Cardiac muscle cell (in vitro differentiated cells and primary cell): Measurements from ENCODE around the gene EIF3K. TPM values are rescaled to one million over a fixed set of nuclear protein-coding genes. Genes with fewer than 3 reads are reported as not detected.

Source experiments
- DNase-seq, 2 donors: peaks; one replicate each; pipeline versions ENCODE4 v3.0.0 to v3.0.0-alpha.2; 2010 to 2017; ENCODE audit warnings: low read depth in 1 of 2, low spot score in 1 of 2
- H3K27ac ChIP-seq: fragments of 200-600 bp; sonication (generic); 2 replicates; pipeline ENCODE4 v1.5.1; 2016
- H3K27me3 ChIP-seq: fragments of 200-600 bp; sonication (generic); 2 replicates; pipeline ENCODE4 v1.6.0; 2016; ENCODE audit warnings: control low read depth
- H3K36me3 ChIP-seq: fragments of 200-600 bp; sonication (generic); 2 replicates; pipeline ENCODE4 v1.5.1; 2016; ENCODE audit warnings: control low read depth
- H3K4me1 ChIP-seq: fragments of 200-600 bp; sonication (generic); 2 replicates; pipeline ENCODE4 v1.8.1; 2017; ENCODE audit warnings: low read depth, mild to moderate bottlenecking, mixed run types
- H3K4me3 ChIP-seq: fragments of 200-600 bp; sonication (generic); 2 replicates; pipeline ENCODE4 v1.5.1; 2016; ENCODE audit warnings: mild to moderate bottlenecking
- H3K9me3 ChIP-seq: fragments of 200-600 bp; sonication (generic); 2 replicates; pipeline ENCODE4 v1.5.1; 2017; ENCODE audit warnings: low read depth, mild to moderate bottlenecking, control low read depth
- polyA plus RNA-seq: library from polyadenylated mRNA; unstranded; fragments of >200 nt; fragmentation: Nextera tagmentation; extraction: Ambion mirVana; gene quantifications from 2 replicates; pipeline ENCODE4 v1.2.1, GENCODE V29; 2016
- total RNA-seq: library from RNA; depleted of rRNA; stranded (reverse); fragments of >200 nt; gene quantifications from 2 replicates; pipeline ENCODE4 v1.2.3, GENCODE V29; 2016
- TF ChIP-seq, protein P1 (sequence below): IDR thresholded peaks from 2 replicates; pipeline ENCODE4 v1.5.1; 2012; ENCODE audit warnings: low read depth, mild to moderate bottlenecking, low read length

The EIF3K gene
- total and polyA plus RNA-seq, 2 experiments from 2014 or later: 455 to 504 TPM

DNA sequence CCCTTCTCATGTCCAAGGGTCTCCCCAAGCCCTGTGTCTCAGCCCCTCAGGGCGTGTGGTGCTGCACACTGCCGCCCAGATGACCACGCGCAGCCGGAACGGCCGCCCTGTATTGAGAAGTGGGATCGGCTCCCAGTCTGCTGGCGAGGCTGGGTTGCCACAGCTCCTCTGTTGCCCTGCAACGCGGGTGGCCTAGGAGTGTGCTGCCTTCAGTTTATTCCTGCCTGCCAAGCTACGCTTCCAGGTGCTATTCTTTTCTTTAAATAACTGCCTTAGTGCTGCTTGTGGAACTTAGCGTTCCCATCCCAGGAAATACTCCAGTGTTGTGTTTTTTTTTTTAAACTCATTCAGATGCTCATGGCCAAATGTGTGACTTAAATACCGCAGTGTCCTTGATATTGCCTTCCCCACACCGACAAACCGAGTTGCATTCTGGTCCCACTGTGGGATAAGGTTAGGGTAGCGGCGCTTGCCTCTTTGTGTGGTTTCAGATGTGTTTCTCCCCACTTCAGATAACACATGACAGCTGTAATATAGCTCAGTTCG is 45.0 kb downstream of the EIF3K start:
- Histone ChIP-seq H3K9me3 (no peaks in the 10 kb centered on the region), H3K36me3 (peaks cover 4% of the 10 kb centered on the region), H3K27me3 (no peaks in the 10 kb centered on the region), H3K4me1 (peaks cover 91% of the 10 kb centered on the region), H3K27ac (peak overlapping the region; percentile 98), H3K4me3 (no peak overlapping the region)
- TF ChIP-seq, protein P1, sequence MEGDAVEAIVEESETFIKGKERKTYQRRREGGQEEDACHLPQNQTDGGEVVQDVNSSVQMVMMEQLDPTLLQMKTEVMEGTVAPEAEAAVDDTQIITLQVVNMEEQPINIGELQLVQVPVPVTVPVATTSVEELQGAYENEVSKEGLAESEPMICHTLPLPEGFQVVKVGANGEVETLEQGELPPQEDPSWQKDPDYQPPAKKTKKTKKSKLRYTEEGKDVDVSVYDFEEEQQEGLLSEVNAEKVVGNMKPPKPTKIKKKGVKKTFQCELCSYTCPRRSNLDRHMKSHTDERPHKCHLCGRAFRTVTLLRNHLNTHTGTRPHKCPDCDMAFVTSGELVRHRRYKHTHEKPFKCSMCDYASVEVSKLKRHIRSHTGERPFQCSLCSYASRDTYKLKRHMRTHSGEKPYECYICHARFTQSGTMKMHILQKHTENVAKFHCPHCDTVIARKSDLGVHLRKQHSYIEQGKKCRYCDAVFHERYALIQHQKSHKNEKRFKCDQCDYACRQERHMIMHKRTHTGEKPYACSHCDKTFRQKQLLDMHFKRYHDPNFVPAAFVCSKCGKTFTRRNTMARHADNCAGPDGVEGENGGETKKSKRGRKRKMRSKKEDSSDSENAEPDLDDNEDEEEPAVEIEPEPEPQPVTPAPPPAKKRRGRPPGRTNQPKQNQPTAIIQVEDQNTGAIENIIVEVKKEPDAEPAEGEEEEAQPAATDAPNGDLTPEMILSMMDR: no peak
- no peak for DNase-seq

DNA sequence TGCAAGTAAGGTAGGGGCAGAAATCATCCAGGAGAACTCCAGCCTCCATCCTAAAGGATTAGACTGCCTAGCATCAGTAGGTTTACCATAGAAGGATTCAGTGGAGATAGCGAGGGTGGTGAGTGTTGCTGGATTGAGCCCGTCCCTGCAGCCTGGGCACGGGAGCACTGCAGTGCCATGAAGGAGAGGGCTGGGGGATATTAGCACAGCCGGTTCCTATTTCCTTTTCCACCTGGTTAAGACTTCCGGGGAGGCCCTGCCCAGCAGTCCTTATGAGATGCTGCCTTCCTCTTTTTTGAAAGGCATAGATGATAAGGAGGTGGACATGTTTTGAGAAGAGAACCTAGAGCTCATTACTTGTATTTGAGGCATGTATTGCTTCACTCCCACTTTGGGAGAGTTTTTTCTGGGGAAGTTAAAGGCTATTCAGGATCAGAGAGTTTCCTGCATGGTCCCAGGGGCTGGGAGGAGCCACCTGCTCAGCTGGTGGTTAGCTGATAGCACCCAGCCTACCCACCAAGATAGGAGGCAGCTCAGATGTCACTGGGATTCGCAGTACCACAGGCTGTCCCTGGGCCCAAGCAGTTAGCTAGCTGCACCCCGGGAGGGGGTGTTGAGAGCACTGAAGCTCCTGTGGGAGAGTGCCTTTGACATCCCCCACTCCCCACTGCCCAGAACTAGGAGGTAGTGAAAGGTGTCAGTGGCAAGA is 45.7 kb downstream of the EIF3K start:
- H3K36me3 ChIP-seq: peaks cover 4% of the 10 kb centered on the region
- TF ChIP-seq, protein P1: no peak
- peak in 1 of 2 donors; percentile 60 for DNase-seq
- no peaks in the 10 kb centered on the region for H3K27me3 ChIP-seq
- peaks cover 93% of the 10 kb centered on the region for H3K4me1 ChIP-seq
- no peak overlapping the region for H3K4me3 ChIP-seq
- H3K9me3 ChIP-seq: no peaks in the 10 kb centered on the region
- H3K27ac ChIP-seq: peak overlapping the region; percentile 98

DNA sequence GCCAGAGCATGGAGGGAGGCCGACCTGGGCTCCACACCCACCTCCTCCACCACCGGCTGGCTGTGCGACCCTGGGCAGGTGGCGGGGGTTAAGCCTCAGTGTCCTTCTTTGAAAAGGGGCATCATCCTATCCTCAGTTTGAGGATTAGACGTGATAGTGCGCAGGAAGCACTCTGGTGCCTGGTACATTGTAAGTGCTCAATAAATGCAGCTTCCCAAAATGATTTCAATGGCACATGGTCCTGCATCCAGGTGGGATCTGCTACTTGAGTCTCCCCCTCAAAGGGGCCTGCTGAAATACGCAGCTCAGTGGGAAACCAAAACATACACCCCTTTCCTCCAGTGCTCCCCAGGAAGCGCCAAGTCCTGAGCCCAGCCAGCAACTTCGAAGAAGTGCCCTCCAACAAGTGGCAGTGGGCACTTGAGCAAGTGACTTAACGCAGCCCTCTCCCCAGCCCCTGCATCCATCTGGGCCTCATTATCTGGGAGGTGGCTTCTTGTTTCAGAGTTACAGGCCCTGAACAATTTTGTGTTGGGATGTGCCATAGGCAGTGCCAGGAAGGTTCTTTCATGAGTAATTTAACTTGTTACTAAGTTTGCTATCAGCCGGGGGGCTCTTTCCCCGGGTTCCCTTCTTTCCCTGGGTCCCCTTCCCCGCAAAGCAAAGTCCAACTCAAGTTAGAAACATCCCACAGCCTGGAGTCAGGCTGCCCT is 46.4 kb downstream of the EIF3K start:
- H3K4me3 ChIP-seq: no peak overlapping the region

DNA sequence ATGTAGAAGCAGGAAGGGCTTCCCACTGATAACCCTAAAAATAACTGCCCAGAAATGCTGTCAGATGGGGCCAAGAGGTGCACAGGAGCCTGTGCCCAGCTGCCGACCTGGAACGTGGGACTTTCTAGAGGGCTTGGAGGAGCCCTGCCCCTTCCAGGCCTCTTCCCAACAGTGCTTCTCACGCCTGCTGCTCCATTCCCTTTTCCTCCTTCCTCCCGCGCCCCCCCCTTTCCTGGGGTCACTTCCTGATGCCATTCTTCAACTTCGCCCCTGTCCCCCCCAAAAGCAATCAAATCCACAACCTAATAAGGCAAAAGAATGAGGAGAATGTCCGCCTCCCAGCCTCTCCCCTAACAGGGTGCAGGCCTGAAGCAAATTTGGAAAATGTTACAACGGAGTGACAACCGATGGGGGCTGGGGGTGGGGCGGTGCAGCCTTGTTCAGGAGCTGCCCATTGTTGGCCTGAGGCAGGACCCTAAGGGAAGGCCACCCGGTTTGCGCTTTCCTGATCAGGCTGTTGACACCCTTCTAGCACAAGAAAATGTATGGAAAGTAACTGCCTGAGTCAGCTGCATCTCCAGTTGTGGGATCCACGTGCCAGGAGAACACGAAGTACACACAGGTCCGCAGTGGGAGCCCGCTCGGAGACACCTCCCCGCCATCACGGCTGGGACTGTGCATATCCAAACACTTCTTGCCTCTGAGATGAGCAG is 47.1 kb downstream of the EIF3K start:
- Histone ChIP-seq H3K27me3 (no peaks in the 10 kb centered on the region), H3K36me3 (peaks cover 4% of the 10 kb centered on the region), H3K27ac (peak overlapping the region; percentile 98), H3K4me1 (peaks cover 93% of the 10 kb centered on the region), H3K4me3 (no peak overlapping the region), H3K9me3 (no peaks in the 10 kb centered on the region)
- TF ChIP-seq, protein P1: no peak
- peak; percentile 82 to 83 for DNase-seq

More for the DNA sequence above, 46.4 kb downstream of the EIF3K start:
- Histone ChIP-seq H3K27me3 (no peaks in the 10 kb centered on the region), H3K36me3 (peaks cover 4% of the 10 kb centered on the region), H3K4me1 (peaks cover 93% of the 10 kb centered on the region), H3K27ac (peak overlapping the region; percentile 98), H3K9me3 (no peaks in the 10 kb centered on the region)
- TF ChIP-seq, protein P1: no peak
- no peak for DNase-seq
